ENCODE data around the gene GJD3. TPM values are rescaled to one million over a fixed set of nuclear protein-coding genes. Genes with fewer than 3 reads are reported as not detected.
"Not testable (repeated sequence)": the region's sequence is repeated elsewhere in the genome, so short reads cannot be mapped to it uniquely, and the experiment has no call there.

The GJD3 gene, protein sequence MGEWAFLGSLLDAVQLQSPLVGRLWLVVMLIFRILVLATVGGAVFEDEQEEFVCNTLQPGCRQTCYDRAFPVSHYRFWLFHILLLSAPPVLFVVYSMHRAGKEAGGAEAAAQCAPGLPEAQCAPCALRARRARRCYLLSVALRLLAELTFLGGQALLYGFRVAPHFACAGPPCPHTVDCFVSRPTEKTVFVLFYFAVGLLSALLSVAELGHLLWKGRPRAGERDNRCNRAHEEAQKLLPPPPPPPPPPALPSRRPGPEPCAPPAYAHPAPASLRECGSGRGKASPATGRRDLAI
- total RNA-seq (2022) (0.44 and 0.71 TPM in 2 replicates), Bru-seq, nascent RNA (percentile 17 among the genes with signal in this experiment), BruChase-seq, experiment 1, labeled RNA remaining after a 6-hour chase (percentile 29 among the genes with signal in this experiment), BruChase-seq, experiment 2, labeled RNA remaining after a 2-hour chase (percentile 18 among the genes with signal in this experiment)
- long read RNA-seq = 0 reads

DNA sequence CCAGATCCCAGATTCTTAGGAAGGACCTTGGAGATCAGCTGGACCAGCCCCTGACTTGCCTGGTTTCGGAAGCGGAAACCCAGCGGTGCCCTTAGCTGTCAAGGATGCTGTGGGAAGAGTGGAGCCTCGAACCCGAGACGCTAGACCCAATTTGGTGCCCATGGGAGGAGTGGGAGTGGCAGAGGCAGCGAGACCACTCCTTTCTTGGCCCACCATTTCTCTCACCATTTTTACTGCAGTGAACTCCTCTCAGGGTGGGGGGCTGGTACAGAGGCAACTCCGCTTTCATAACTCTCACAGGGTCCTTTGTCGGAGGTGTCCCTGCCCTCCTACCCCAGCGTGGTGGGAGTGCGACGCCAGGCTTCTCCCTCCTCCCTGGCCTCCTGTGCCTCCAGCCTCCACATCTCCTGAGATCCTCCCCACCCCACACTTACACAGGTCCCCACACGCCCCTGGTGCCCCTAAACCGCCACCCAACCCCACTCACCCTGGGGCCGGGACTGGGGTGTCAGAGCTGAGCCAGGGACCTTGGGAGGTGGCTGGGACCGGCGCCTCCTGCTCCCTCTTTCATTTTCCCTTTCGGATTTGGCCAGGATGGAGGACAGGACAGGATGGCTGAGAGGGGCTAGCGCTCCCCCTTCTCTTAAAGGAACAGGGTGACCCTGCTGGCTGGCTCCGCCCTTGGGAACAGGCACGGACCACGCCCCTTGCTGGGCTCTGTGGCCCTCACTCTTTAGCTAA lies at the start of gene GJD3:
GJD3 (minus strand) TSS at position 617 of the 741 bp plus-strand sequence. CDS start 922 bp downstream, outside the sequence.
- BruUV-seq (replicated peaks) = no TSS peak
- H3K4me3 Mint-ChIP-seq (ENCODE audit: low read depth, unreplicated experiment) = peak within 1 kb of the TSS; percentile 81
- H3K36me3 Mint-ChIP-seq (ENCODE audit: insufficient read depth, unreplicated experiment) = peaks cover 43% of the 10 kb centered on the region
- no peak within 1 kb of the TSS for H3K27ac Mint-ChIP-seq (ENCODE audit: unreplicated experiment)
- peaks cover 27% of the 10 kb centered on the region for H3K4me1 Mint-ChIP-seq (ENCODE audit: low read depth, unreplicated experiment)
- CTCF ChIA-PET = interaction anchor here (0.6 to 37.0 kb wide), 19 partner anchors 10 to 505 kb away, joined by 3 to 1520 read pairs (median 7); partner anchors contain the start of genes RARA, TOP2A and WIPF2
- H3K9me3 Mint-ChIP-seq (ENCODE audit: low read depth, unreplicated experiment) = no peaks in the 10 kb centered on the region
- no peak for DNase-seq
- TF ChIP-seq, protein P1, sequence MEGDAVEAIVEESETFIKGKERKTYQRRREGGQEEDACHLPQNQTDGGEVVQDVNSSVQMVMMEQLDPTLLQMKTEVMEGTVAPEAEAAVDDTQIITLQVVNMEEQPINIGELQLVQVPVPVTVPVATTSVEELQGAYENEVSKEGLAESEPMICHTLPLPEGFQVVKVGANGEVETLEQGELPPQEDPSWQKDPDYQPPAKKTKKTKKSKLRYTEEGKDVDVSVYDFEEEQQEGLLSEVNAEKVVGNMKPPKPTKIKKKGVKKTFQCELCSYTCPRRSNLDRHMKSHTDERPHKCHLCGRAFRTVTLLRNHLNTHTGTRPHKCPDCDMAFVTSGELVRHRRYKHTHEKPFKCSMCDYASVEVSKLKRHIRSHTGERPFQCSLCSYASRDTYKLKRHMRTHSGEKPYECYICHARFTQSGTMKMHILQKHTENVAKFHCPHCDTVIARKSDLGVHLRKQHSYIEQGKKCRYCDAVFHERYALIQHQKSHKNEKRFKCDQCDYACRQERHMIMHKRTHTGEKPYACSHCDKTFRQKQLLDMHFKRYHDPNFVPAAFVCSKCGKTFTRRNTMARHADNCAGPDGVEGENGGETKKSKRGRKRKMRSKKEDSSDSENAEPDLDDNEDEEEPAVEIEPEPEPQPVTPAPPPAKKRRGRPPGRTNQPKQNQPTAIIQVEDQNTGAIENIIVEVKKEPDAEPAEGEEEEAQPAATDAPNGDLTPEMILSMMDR (IDR thresholded peaks at IDR 0.05; ENCODE audit: unreplicated experiment) = no peak
- H3K27me3 Mint-ChIP-seq (ENCODE audit: unreplicated experiment) = peaks cover 9% of the 10 kb centered on the region
- intact Hi-C loops (cut with micrococcal nuclease; ENCODE audit: unreplicated experiment) = no loop called here

DNA sequence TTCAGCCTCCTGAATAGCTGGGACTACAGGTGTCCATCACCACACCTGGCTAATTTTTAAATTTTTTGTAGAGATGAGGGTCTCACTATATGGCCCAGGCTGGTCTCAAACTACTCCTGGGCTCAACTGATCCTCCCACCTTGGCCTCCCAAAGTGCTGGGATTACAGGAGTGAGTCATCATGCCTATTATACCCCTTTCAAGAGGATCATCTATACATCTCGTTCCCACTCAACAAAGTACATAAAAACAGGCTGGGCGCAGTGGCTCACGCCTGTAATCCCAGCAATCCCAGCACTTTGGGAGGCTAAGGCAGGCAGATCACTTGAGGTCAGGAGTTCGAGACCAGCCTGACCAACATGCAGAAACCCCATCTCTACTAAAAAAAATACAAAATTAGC lies 49.8 kb upstream of the GJD3 start:
- not testable (repeated sequence) for H3K9me3 Mint-ChIP-seq (ENCODE audit: low read depth, unreplicated experiment); H3K27me3 Mint-ChIP-seq (ENCODE audit: unreplicated experiment); H3K4me3 Mint-ChIP-seq (ENCODE audit: low read depth, unreplicated experiment); DNase-seq; H3K27ac Mint-ChIP-seq (ENCODE audit: unreplicated experiment); BruUV-seq (replicated peaks)
- Mint-ChIP-seq H3K36me3 (ENCODE audit: insufficient read depth, unreplicated experiment) (peaks cover 93% of the 10 kb centered on the region), H3K4me1 (ENCODE audit: low read depth, unreplicated experiment) (peaks cover 56% of the 10 kb centered on the region)
- intact Hi-C loops (cut with micrococcal nuclease; ENCODE audit: unreplicated experiment) = loop anchor here (10.0 kb wide), 1 partner anchor 570 kb away; no protein-coding TSS in a partner anchor
- CTCF ChIA-PET = interaction anchor here (0.6 to 18.0 kb wide), 41 partner anchors 11 to 1280 kb away, joined by 3 to 498 read pairs (median 5); partner anchors contain the start of genes GJD3, IGFBP4, PSMD3 and RARA

DNA sequence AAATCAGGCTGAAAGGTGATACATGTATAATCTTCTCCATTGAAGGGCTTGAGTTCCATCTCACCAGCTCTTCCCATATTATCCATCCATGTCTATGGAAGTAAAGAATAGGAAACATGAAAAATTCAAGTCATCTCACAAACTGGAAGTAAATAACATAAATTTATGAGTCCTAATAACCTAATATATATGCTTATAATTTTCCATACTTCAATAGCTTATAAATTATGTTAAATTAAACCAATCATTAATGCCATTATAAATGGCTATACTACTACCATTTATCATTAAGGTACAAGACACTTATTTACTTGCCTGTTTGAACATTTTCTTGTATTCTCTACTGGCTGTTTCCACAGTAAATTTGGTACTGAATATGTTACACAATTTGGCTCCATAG lies 48.3 kb upstream of the GJD3 start:
- no peaks in the 10 kb centered on the region for H3K27me3 Mint-ChIP-seq (ENCODE audit: unreplicated experiment)
- no TSS peak for BruUV-seq (replicated peaks)
- TF ChIP-seq, protein P1 (IDR thresholded peaks at IDR 0.05; ENCODE audit: unreplicated experiment) = no peak
- H3K27ac Mint-ChIP-seq (ENCODE audit: unreplicated experiment) = peak overlapping the region; percentile 6
- H3K9me3 Mint-ChIP-seq (ENCODE audit: low read depth, unreplicated experiment) = no peaks in the 10 kb centered on the region
- peaks cover 43% of the 10 kb centered on the region for H3K4me1 Mint-ChIP-seq (ENCODE audit: low read depth, unreplicated experiment)
- intact Hi-C loops (cut with micrococcal nuclease; ENCODE audit: unreplicated experiment) = loop anchor here (10.0 kb wide), 1 partner anchor 568 kb away; no protein-coding TSS in a partner anchor
- H3K4me3 Mint-ChIP-seq (ENCODE audit: low read depth, unreplicated experiment) = no peak overlapping the region
- no peak for DNase-seq
- CTCF ChIA-PET = interaction anchor here (0.5 to 18.0 kb wide), 31 partner anchors 9 to 643 kb away, joined by 3 to 498 read pairs (median 4); partner anchors contain the start of genes IGFBP4 and PSMD3
- peaks cover 96% of the 10 kb centered on the region for H3K36me3 Mint-ChIP-seq (ENCODE audit: insufficient read depth, unreplicated experiment)

DNA sequence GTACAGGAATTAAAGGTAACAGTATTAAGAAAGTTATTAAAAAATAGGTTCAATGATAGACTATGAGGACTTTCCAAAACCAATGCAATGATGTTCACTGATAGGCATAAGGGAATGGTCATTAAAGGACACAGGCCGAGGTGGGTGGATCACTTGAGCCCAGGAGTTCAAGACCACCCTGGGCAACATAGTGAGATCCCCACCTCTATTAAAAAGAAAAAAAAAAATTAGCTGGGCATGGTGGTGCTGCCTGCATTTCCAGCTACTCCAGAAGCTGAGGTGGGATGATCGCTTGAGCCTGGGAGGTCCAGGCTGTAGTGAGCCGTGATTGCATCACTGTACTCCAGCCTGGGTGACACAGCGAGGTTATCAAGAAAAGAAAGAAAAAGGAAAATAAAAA lies 47.3 kb upstream of the GJD3 start:
- intact Hi-C loops (cut with micrococcal nuclease; ENCODE audit: unreplicated experiment) = loop anchor here (10.0 kb wide), 1 partner anchor 567 kb away; no protein-coding TSS in a partner anchor
- DNase-seq = no peak
- TF ChIP-seq, protein P1 (IDR thresholded peaks at IDR 0.05; ENCODE audit: unreplicated experiment) = no peak
- H3K27me3 Mint-ChIP-seq (ENCODE audit: unreplicated experiment) = no peaks in the 10 kb centered on the region
- no TSS peak for BruUV-seq (replicated peaks)
- CTCF ChIA-PET = interaction anchor here (0.6 to 18.0 kb wide), 26 partner anchors 9 to 1266 kb away, joined by 3 to 498 read pairs (median 3); partner anchors contain the start of gene IGFBP4
- no peak overlapping the region for H3K4me3 Mint-ChIP-seq (ENCODE audit: low read depth, unreplicated experiment)
- H3K36me3 Mint-ChIP-seq (ENCODE audit: insufficient read depth, unreplicated experiment) = peaks cover 96% of the 10 kb centered on the region
- no peaks in the 10 kb centered on the region for H3K9me3 Mint-ChIP-seq (ENCODE audit: low read depth, unreplicated experiment)
- peaks cover 41% of the 10 kb centered on the region for H3K4me1 Mint-ChIP-seq (ENCODE audit: low read depth, unreplicated experiment)
- peak overlapping the region; percentile 3 for H3K27ac Mint-ChIP-seq (ENCODE audit: unreplicated experiment)

All from Calu3 (cell line).